ENCODE data around the gene C12orf75.

The C12orf75 gene

GRCh38 chr12:105355752-105356151 lies 25.3 kb downstream of the C12orf75 start:
- peaks cover 5 to 8% of the 10 kb centered on the region in 2 donors for H3K4me1 ChIP-seq (ENCODE audit: control insufficient read depth in 2 of 2, insufficient read depth in 1 of 2, low read depth in 1 of 2, low read length in 2 of 2)
- H4K8ac ChIP-seq (ENCODE audit: low read depth, low read length) = no peak overlapping the region
- H3K36me3 ChIP-seq (replicated peaks in 1 of 2; ENCODE audit: control insufficient read depth in 2 of 2, insufficient read depth in 2 of 2, low read length in 2 of 2) = peaks cover 0 to 6% of the 10 kb centered on the region in 2 donors
- H2AFZ ChIP-seq (ENCODE audit: low read length) = no peak overlapping the region
- no peak overlapping the region for H3K18ac ChIP-seq (ENCODE audit: low read length)
- peaks cover 2% of the 10 kb centered on the region for H3K79me1 ChIP-seq (ENCODE audit: low read depth, low read length)
- H2BK120ac ChIP-seq (ENCODE audit: low read depth, low read length) = no peak overlapping the region
- no peak overlapping the region for H3K4me2 ChIP-seq (ENCODE audit: insufficient read depth, low read length, poor library complexity, severe bottlenecking)
- no peak overlapping the region for H2AK5ac ChIP-seq (ENCODE audit: low read depth, low read length)
- H3K4me3 ChIP-seq (ENCODE audit: low read length in 2 of 2) = no peak overlapping the region
- no peaks in the 10 kb centered on the region for H3K27me3 ChIP-seq (ENCODE audit: control insufficient read depth in 3 of 3, insufficient read depth in 3 of 3, low read depth in 1 of 3, low read length in 3 of 3)
- H3K4ac ChIP-seq (ENCODE audit: low read length) = no peak overlapping the region
- no peak for DNase-seq (ENCODE audit: low spot score)
- no peak overlapping the region for H4K91ac ChIP-seq (ENCODE audit: low read depth, low read length, poor library complexity)
- H2BK5ac ChIP-seq (ENCODE audit: low read length) = no peak overlapping the region
- no peak overlapping the region for H3K27ac ChIP-seq (replicated peaks; ENCODE audit: low read length)
- H3K14ac ChIP-seq (ENCODE audit: low read length) = no peak overlapping the region
- H2BK12ac ChIP-seq (ENCODE audit: low read length) = no peak overlapping the region
- no peak overlapping the region for H2BK15ac ChIP-seq (ENCODE audit: low read length)
- H3K9me3 ChIP-seq (replicated peaks in 1 of 2; ENCODE audit: control insufficient read depth in 2 of 2, insufficient read depth in 1 of 2, low read depth in 1 of 2, low read length in 2 of 2) = no peaks in the 10 kb centered on the region
- no peak overlapping the region for H3K23ac ChIP-seq (ENCODE audit: low read depth, low read length, poor library complexity)
- no peak overlapping the region for H3K9ac ChIP-seq (ENCODE audit: low read depth, low read length, poor library complexity)

- peaks cover 2% of the 10 kb centered on the region for H3K79me1 ChIP-seq (ENCODE audit: low read depth, low read length)
- peaks cover 2 to 6% of the 10 kb centered on the region in 2 donors for H3K36me3 ChIP-seq (replicated peaks in 1 of 2; ENCODE audit: control insufficient read depth in 2 of 2, insufficient read depth in 2 of 2, low read length in 2 of 2)
- no peak overlapping the region for H2BK12ac ChIP-seq (ENCODE audit: low read length)
- no peak overlapping the region for H3K4me2 ChIP-seq (ENCODE audit: insufficient read depth, low read length, poor library complexity, severe bottlenecking)
- no peak overlapping the region for H4K91ac ChIP-seq (ENCODE audit: low read depth, low read length, poor library complexity)
- H3K4me1 ChIP-seq (ENCODE audit: control insufficient read depth in 2 of 2, insufficient read depth in 1 of 2, low read depth in 1 of 2, low read length in 2 of 2) = peaks cover 4 to 5% of the 10 kb centered on the region in 2 donors
- no peak overlapping the region for H2AFZ ChIP-seq (ENCODE audit: low read length)
- WGBS, 2 donors (ENCODE audit: extremely low coverage in 2 of 2, insufficient read length in 2 of 2, insufficient replicate concordance in 1 of 2) = no CpG with 5 or more reads among the region's 6 CpGs
- no peak overlapping the region for H3K14ac ChIP-seq (ENCODE audit: low read length)
- no peaks in the 10 kb centered on the region for H3K27me3 ChIP-seq (ENCODE audit: control insufficient read depth in 3 of 3, insufficient read depth in 3 of 3, low read depth in 1 of 3, low read length in 3 of 3)
- H3K27ac ChIP-seq (replicated peaks; ENCODE audit: low read length) = no peak overlapping the region
- no peak overlapping the region for H3K4me3 ChIP-seq (ENCODE audit: low read length in 2 of 2)
- no peak overlapping the region for H3K9ac ChIP-seq (ENCODE audit: low read depth, low read length, poor library complexity)
- no peak overlapping the region for H2BK5ac ChIP-seq (ENCODE audit: low read length)
- H3K18ac ChIP-seq (ENCODE audit: low read length) = no peak overlapping the region
- DNase-seq (ENCODE audit: low spot score) = no peak
- no peak overlapping the region for H2BK120ac ChIP-seq (ENCODE audit: low read depth, low read length)
- H2BK15ac ChIP-seq (ENCODE audit: low read length) = no peak overlapping the region
- peaks cover 3 to 5% of the 10 kb centered on the region in 2 donors for H3K9me3 ChIP-seq (replicated peaks in 1 of 2; ENCODE audit: control insufficient read depth in 2 of 2, insufficient read depth in 1 of 2, low read depth in 1 of 2, low read length in 2 of 2)
- H3K4ac ChIP-seq (ENCODE audit: low read length) = no peak overlapping the region
- no peak overlapping the region for H2AK5ac ChIP-seq (ENCODE audit: low read depth, low read length)
- no peak overlapping the region for H4K8ac ChIP-seq (ENCODE audit: low read depth, low read length)
- no peak overlapping the region for H3K23ac ChIP-seq (ENCODE audit: low read depth, low read length, poor library complexity)
Observed at GRCh38 chr12:105357162-105357691, 26.7 kb downstream of the C12orf75 start.

- H3K14ac ChIP-seq (ENCODE audit: low read length) = no peak overlapping the region
Observed at GRCh38 chr12:105358789-105359188, 28.3 kb downstream of the C12orf75 start.

GRCh38 chr12:105359856-105360255 lies 29.4 kb downstream of the C12orf75 start:
- Histone ChIP-seq H4K91ac (ENCODE audit: low read depth, low read length, poor library complexity) (no peak overlapping the region), H2BK12ac (ENCODE audit: low read length) (no peak overlapping the region), H3K14ac (ENCODE audit: low read length) (no peak overlapping the region), H3K4me3 (ENCODE audit: low read length in 2 of 2) (no peak overlapping the region), H2BK15ac (ENCODE audit: low read length) (no peak overlapping the region), H3K23ac (ENCODE audit: low read depth, low read length, poor library complexity) (no peak overlapping the region), H3K9me3 (replicated peaks in 1 of 2; ENCODE audit: control insufficient read depth in 2 of 2, insufficient read depth in 1 of 2, low read depth in 1 of 2, low read length in 2 of 2) (peaks cover 4 to 5% of the 10 kb centered on the region in 2 donors), H3K27me3 (ENCODE audit: control insufficient read depth in 3 of 3, insufficient read depth in 3 of 3, low read depth in 1 of 3, low read length in 3 of 3) (no peaks in the 10 kb centered on the region), H4K8ac (ENCODE audit: low read depth, low read length) (no peak overlapping the region), H3K79me1 (ENCODE audit: low read depth, low read length) (no peaks in the 10 kb centered on the region), H2AK5ac (ENCODE audit: low read depth, low read length) (no peak overlapping the region), H3K4me1 (ENCODE audit: control insufficient read depth in 2 of 2, insufficient read depth in 1 of 2, low read depth in 1 of 2, low read length in 2 of 2) (peaks cover 0 to 2% of the 10 kb centered on the region in 2 donors), H3K27ac (replicated peaks; ENCODE audit: low read length) (no peak overlapping the region), H2BK5ac (ENCODE audit: low read length) (no peak overlapping the region), H3K18ac (ENCODE audit: low read length) (no peak overlapping the region), H3K9ac (ENCODE audit: low read depth, low read length, poor library complexity) (no peak overlapping the region), H3K4me2 (ENCODE audit: insufficient read depth, low read length, poor library complexity, severe bottlenecking) (no peak overlapping the region), H3K4ac (ENCODE audit: low read length) (no peak overlapping the region), H2AFZ (ENCODE audit: low read length) (no peak overlapping the region), H2BK120ac (ENCODE audit: low read depth, low read length) (no peak overlapping the region), H3K36me3 (replicated peaks in 1 of 2; ENCODE audit: control insufficient read depth in 2 of 2, insufficient read depth in 2 of 2, low read length in 2 of 2) (peaks cover 2 to 6% of the 10 kb centered on the region in 2 donors)
- DNase-seq (ENCODE audit: low spot score) = no peak
- no CpG with 5 or more reads among the region's 1 CpG for WGBS, 2 donors (ENCODE audit: extremely low coverage in 2 of 2, insufficient read length in 2 of 2, insufficient replicate concordance in 1 of 2)

More at GRCh38 chr12:105358789-105359188, 28.3 kb downstream of the C12orf75 start:
- Histone ChIP-seq H3K36me3 (replicated peaks in 1 of 2; ENCODE audit: control insufficient read depth in 2 of 2, insufficient read depth in 2 of 2, low read length in 2 of 2) (peaks cover 2 to 6% of the 10 kb centered on the region in 2 donors), H3K79me1 (ENCODE audit: low read depth, low read length) (peaks cover 2% of the 10 kb centered on the region), H3K23ac (ENCODE audit: low read depth, low read length, poor library complexity) (no peak overlapping the region), H4K91ac (ENCODE audit: low read depth, low read length, poor library complexity) (no peak overlapping the region), H3K4me3 (ENCODE audit: low read length in 2 of 2) (no peak overlapping the region), H2BK15ac (ENCODE audit: low read length) (no peak overlapping the region), H3K27ac (replicated peaks; ENCODE audit: low read length) (no peak overlapping the region), H3K9ac (ENCODE audit: low read depth, low read length, poor library complexity) (no peak overlapping the region), H4K8ac (ENCODE audit: low read depth, low read length) (no peak overlapping the region), H2BK120ac (ENCODE audit: low read depth, low read length) (no peak overlapping the region), H3K18ac (ENCODE audit: low read length) (no peak overlapping the region), H3K27me3 (ENCODE audit: control insufficient read depth in 3 of 3, insufficient read depth in 3 of 3, low read depth in 1 of 3, low read length in 3 of 3) (no peaks in the 10 kb centered on the region), H3K4me1 (ENCODE audit: control insufficient read depth in 2 of 2, insufficient read depth in 1 of 2, low read depth in 1 of 2, low read length in 2 of 2) (peaks cover 0 to 2% of the 10 kb centered on the region in 2 donors), H2AK5ac (ENCODE audit: low read depth, low read length) (no peak overlapping the region), H3K4me2 (ENCODE audit: insufficient read depth, low read length, poor library complexity, severe bottlenecking) (no peak overlapping the region), H2AFZ (ENCODE audit: low read length) (no peak overlapping the region), H2BK12ac (ENCODE audit: low read length) (no peak overlapping the region), H3K4ac (ENCODE audit: low read length) (no peak overlapping the region), H3K9me3 (replicated peaks in 1 of 2; ENCODE audit: control insufficient read depth in 2 of 2, insufficient read depth in 1 of 2, low read depth in 1 of 2, low read length in 2 of 2) (peaks cover 4 to 5% of the 10 kb centered on the region in 2 donors), H2BK5ac (ENCODE audit: low read length) (no peak overlapping the region)
- no CpG with 5 or more reads among the region's 7 CpGs for WGBS, 2 donors (ENCODE audit: extremely low coverage in 2 of 2, insufficient read length in 2 of 2, insufficient replicate concordance in 1 of 2)
- DNase-seq (ENCODE audit: low spot score) = no peak

All from neuronal stem cell (in vitro differentiated cells).